Measurements from ENCODE around the gene CRACDL. TPM values are rescaled to one million over a fixed set of nuclear protein-coding genes. Genes with fewer than 3 reads are reported as not detected.
A peak's percentile ranks its signal among the peaks of the same experiment; 100 is the strongest.

CRACDL gene
- total RNA-seq, 3 donors from 2014 or later: 0.10 to 0.46 (median 0.16) TPM

- Mint-ChIP-seq H3K27me3 (ENCODE audit: low read depth) (no peaks in the 10 kb centered on the region), H3K9me3 (peaks cover 11% of the 10 kb centered on the region), H3K36me3 (ENCODE audit: insufficient read depth) (no peaks in the 10 kb centered on the region), H3K4me1 (ENCODE audit: low read depth) (peaks cover 18% of the 10 kb centered on the region), H3K4me3 (no peak overlapping the region)
- ATAC-seq (no peak), DNase-seq (no peak)
Measured at GRCh38 chr2:98778741-98779483, 157.1 kb downstream of the CRACDL start.

GRCh38 chr2:98778151-98778550 is 157.9 kb downstream of the CRACDL start:
- no peak overlapping the region for H3K4me3 Mint-ChIP-seq
- no peaks in the 10 kb centered on the region for H3K27me3 Mint-ChIP-seq (ENCODE audit: low read depth)
- no peaks in the 10 kb centered on the region for H3K36me3 Mint-ChIP-seq (ENCODE audit: insufficient read depth)
- ATAC-seq (no peak), DNase-seq (no peak)
- H3K4me1 Mint-ChIP-seq (ENCODE audit: low read depth): peaks cover 26% of the 10 kb centered on the region
- peaks cover 11% of the 10 kb centered on the region for H3K9me3 Mint-ChIP-seq

GRCh38 chr2:98777710-98778109 is 158.3 kb downstream of the CRACDL start:
- peaks cover 11% of the 10 kb centered on the region for H3K9me3 Mint-ChIP-seq

GRCh38 chr2:98777076-98777475 is 158.9 kb downstream of the CRACDL start:
- Mint-ChIP-seq H3K4me3 (no peak overlapping the region), H3K4me1 (ENCODE audit: low read depth) (peaks cover 36% of the 10 kb centered on the region), H3K27me3 (ENCODE audit: low read depth) (no peaks in the 10 kb centered on the region), H3K9me3 (peaks cover 5% of the 10 kb centered on the region), H3K36me3 (ENCODE audit: insufficient read depth) (no peaks in the 10 kb centered on the region)
- ATAC-seq: no peak
- no peak for DNase-seq

More at GRCh38 chr2:98777710-98778109, 158.3 kb downstream of the CRACDL start:
- Mint-ChIP-seq H3K4me1 (ENCODE audit: low read depth) (peaks cover 30% of the 10 kb centered on the region), H3K4me3 (no peak overlapping the region), H3K36me3 (ENCODE audit: insufficient read depth) (no peaks in the 10 kb centered on the region), H3K27me3 (ENCODE audit: low read depth) (no peaks in the 10 kb centered on the region)
- no peak for ATAC-seq
- no peak for DNase-seq

GRCh38 chr2:98776136-98776535 is 159.9 kb downstream of the CRACDL start:
- H3K27me3 Mint-ChIP-seq (ENCODE audit: low read depth): no peaks in the 10 kb centered on the region
- ATAC-seq: no peak
- no peaks in the 10 kb centered on the region for H3K9me3 Mint-ChIP-seq

GRCh38 chr2:98775146-98775986 is 160.7 kb downstream of the CRACDL start:
- no peak overlapping the region for H3K4me3 Mint-ChIP-seq
- no peaks in the 10 kb centered on the region for H3K36me3 Mint-ChIP-seq (ENCODE audit: insufficient read depth)
- peaks cover 51% of the 10 kb centered on the region for H3K4me1 Mint-ChIP-seq (ENCODE audit: low read depth)
- H3K9me3 Mint-ChIP-seq: no peaks in the 10 kb centered on the region
- ATAC-seq (no peak), DNase-seq (no peak)
- no peaks in the 10 kb centered on the region for H3K27me3 Mint-ChIP-seq (ENCODE audit: low read depth)

More at GRCh38 chr2:98776136-98776535, 159.9 kb downstream of the CRACDL start:
- H3K36me3 Mint-ChIP-seq (ENCODE audit: insufficient read depth): no peaks in the 10 kb centered on the region
- no peak for DNase-seq
- H3K4me1 Mint-ChIP-seq (ENCODE audit: low read depth): peaks cover 46% of the 10 kb centered on the region
- H3K4me3 Mint-ChIP-seq: no peak overlapping the region

- Mint-ChIP-seq H3K27me3 (ENCODE audit: low read depth) (no peaks in the 10 kb centered on the region), H3K4me3 (no peak overlapping the region), H3K9me3 (no peaks in the 10 kb centered on the region), H3K36me3 (ENCODE audit: insufficient read depth) (no peaks in the 10 kb centered on the region), H3K4me1 (ENCODE audit: low read depth) (peaks cover 64% of the 10 kb centered on the region)
- ATAC-seq (no peak), DNase-seq (no peak)
Measured at GRCh38 chr2:98773907-98774306, 162.1 kb downstream of the CRACDL start.

GRCh38 chr2:98773169-98773568 is 162.9 kb downstream of the CRACDL start:
- Mint-ChIP-seq H3K9me3 (no peaks in the 10 kb centered on the region), H3K27me3 (ENCODE audit: low read depth) (no peaks in the 10 kb centered on the region)

GRCh38 chr2:98772536-98772935 is 163.5 kb downstream of the CRACDL start:
- DNase-seq (no peak), ATAC-seq (no peak)
- peaks cover 77% of the 10 kb centered on the region for H3K4me1 Mint-ChIP-seq (ENCODE audit: low read depth)
- H3K9me3 Mint-ChIP-seq: no peaks in the 10 kb centered on the region
- peak overlapping the region; percentile 85 for H3K4me3 Mint-ChIP-seq
- no peaks in the 10 kb centered on the region for H3K36me3 Mint-ChIP-seq (ENCODE audit: insufficient read depth)
- no peaks in the 10 kb centered on the region for H3K27me3 Mint-ChIP-seq (ENCODE audit: low read depth)

More at GRCh38 chr2:98773169-98773568, 162.9 kb downstream of the CRACDL start:
- no peak for ATAC-seq
- no peak for DNase-seq
- H3K4me3 Mint-ChIP-seq: no peak overlapping the region
- H3K36me3 Mint-ChIP-seq (ENCODE audit: insufficient read depth): no peaks in the 10 kb centered on the region
- peaks cover 71% of the 10 kb centered on the region for H3K4me1 Mint-ChIP-seq (ENCODE audit: low read depth)

GRCh38 chr2:98771721-98772524 is 164.1 kb downstream of the CRACDL start:
- peak; percentile 46 for DNase-seq
- Mint-ChIP-seq H3K4me3 (peak overlapping the region; percentile 85), H3K9me3 (no peaks in the 10 kb centered on the region), H3K27me3 (ENCODE audit: low read depth) (no peaks in the 10 kb centered on the region), H3K36me3 (ENCODE audit: insufficient read depth) (no peaks in the 10 kb centered on the region), H3K4me1 (ENCODE audit: low read depth) (peaks cover 81% of the 10 kb centered on the region)
- ATAC-seq: peak; percentile 55 to 62

GRCh38 chr2:98771264-98771663 is 164.8 kb downstream of the CRACDL start:
- H3K27me3 Mint-ChIP-seq (ENCODE audit: low read depth): no peaks in the 10 kb centered on the region
- no peak for DNase-seq
- peak overlapping the region; percentile 85 for H3K4me3 Mint-ChIP-seq
- peaks cover 86% of the 10 kb centered on the region for H3K4me1 Mint-ChIP-seq (ENCODE audit: low read depth)
- no peaks in the 10 kb centered on the region for H3K9me3 Mint-ChIP-seq
- no peaks in the 10 kb centered on the region for H3K36me3 Mint-ChIP-seq (ENCODE audit: insufficient read depth)
- ATAC-seq: no peak

GRCh38 chr2:98769784-98770183 is 166.2 kb downstream of the CRACDL start:
- Mint-ChIP-seq H3K9me3 (no peaks in the 10 kb centered on the region), H3K4me1 (ENCODE audit: low read depth) (peaks cover 87% of the 10 kb centered on the region), H3K36me3 (ENCODE audit: insufficient read depth) (no peaks in the 10 kb centered on the region), H3K4me3 (peak overlapping the region; percentile 85), H3K27me3 (ENCODE audit: low read depth) (no peaks in the 10 kb centered on the region)
- no peak for DNase-seq
- no peak for ATAC-seq

- H3K27me3 Mint-ChIP-seq (ENCODE audit: low read depth): no peaks in the 10 kb centered on the region
- H3K4me3 Mint-ChIP-seq: peak overlapping the region; percentile 30
- ATAC-seq (no peak), DNase-seq (no peak)
- peaks cover 85% of the 10 kb centered on the region for H3K4me1 Mint-ChIP-seq (ENCODE audit: low read depth)
- no peaks in the 10 kb centered on the region for H3K9me3 Mint-ChIP-seq
- no peaks in the 10 kb centered on the region for H3K36me3 Mint-ChIP-seq (ENCODE audit: insufficient read depth)
Measured at GRCh38 chr2:98769114-98769476, 166.9 kb downstream of the CRACDL start.
